ENCODE results near the gene TBX22. TPM values are rescaled to one million over a fixed set of nuclear protein-coding genes. Genes with fewer than 3 reads are reported as not detected.
"Not testable (repeated sequence)": the region's sequence is repeated elsewhere in the genome, so short reads cannot be mapped to it uniquely, and the experiment has no call there.

TBX22 gene
- total and polyA plus RNA-seq, 2 of the 8 experiments (the other 6 are each of a cell fraction or from before 2014, with no cell fraction given): 0.63 to 0.68 TPM

GRCh38 chrX:80075625-80076024, 61.1 kb downstream of the TBX22 start:
- H2AFZ ChIP-seq (ENCODE audit: low read length); H3K27ac ChIP-seq (ENCODE audit: low read depth, low read length); H2BK5ac ChIP-seq (ENCODE audit: low read depth, low read length); H2BK15ac ChIP-seq (ENCODE audit: low read length); H2BK12ac ChIP-seq (ENCODE audit: low read depth, low read length); DNase-seq (ENCODE audit: low read depth in 1 of 2, low spot score in 2 of 2); H3K79me2 ChIP-seq (ENCODE audit: control insufficient read depth in 1 of 2, insufficient read depth in 2 of 2, low read length in 2 of 2); H3K23ac ChIP-seq (ENCODE audit: insufficient read length); H3K18ac ChIP-seq (ENCODE audit: extremely low read depth, low read length); H3K27me3 ChIP-seq (replicated peaks in 1 of 4; ENCODE audit: control insufficient read depth in 3 of 4, extremely low read depth in 1 of 4, insufficient read depth in 3 of 4, low read length in 3 of 4); H2BK20ac ChIP-seq (ENCODE audit: low read length); H2AK5ac ChIP-seq (ENCODE audit: low read depth, low read length); H3K9ac ChIP-seq (replicated peaks in 1 of 4; ENCODE audit: extremely low read depth in 1 of 4, low read depth in 3 of 4, low read length in 3 of 4); H3K36me3 ChIP-seq (ENCODE audit: control insufficient read depth in 2 of 4, insufficient read depth in 4 of 4, low read length in 3 of 4); H2BK120ac ChIP-seq (replicated peaks; ENCODE audit: low read depth, low read length); H3K4ac ChIP-seq (replicated peaks; ENCODE audit: insufficient read length, low read depth, low read length); POLR2A ChIA-PET (ENCODE audit: partially characterized antibody); CTCF ChIA-PET (ENCODE audit: partially characterized antibody); H3K56ac ChIP-seq (replicated peaks; ENCODE audit: insufficient read length, low read depth, low read length); H3K4me3 ChIP-seq (ENCODE audit: extremely low read depth in 1 of 4, insufficient read depth in 2 of 4, low read depth in 3 of 4, low read length in 4 of 4); H3K79me1 ChIP-seq (ENCODE audit: low read depth, low read length); H4K8ac ChIP-seq (ENCODE audit: extremely low read depth, insufficient read depth, low read length); H4K20me1 ChIP-seq (replicated peaks in 1 of 2; ENCODE audit: control insufficient read depth in 1 of 2, insufficient read depth in 2 of 2, low read length in 2 of 2); H3K14ac ChIP-seq (ENCODE audit: insufficient read length); H3K4me1 ChIP-seq (replicated peaks in 1 of 4; ENCODE audit: control insufficient read depth in 3 of 4, insufficient read depth in 4 of 4, low read length in 3 of 4); FAIRE-seq; H4K5ac ChIP-seq (ENCODE audit: insufficient read length, low read depth, low read length); H3K23me2 ChIP-seq (ENCODE audit: low read depth, low read length); H3K4me2 ChIP-seq (ENCODE audit: insufficient read depth in 1 of 2, low read depth in 2 of 2, low read length in 2 of 2); H3K9me3 ChIP-seq (ENCODE audit: insufficient read depth in 2 of 2, low read depth in 1 of 2, low read length in 1 of 2); H4K91ac ChIP-seq (replicated peaks; ENCODE audit: insufficient read length, low read length): not testable (repeated sequence)
- no CpG with 5 or more reads among the region's 1 CpG for WGBS, 2 experiments (ENCODE audit: extremely low coverage in 1 of 2, insufficient coverage in 1 of 2, insufficient read length in 1 of 2, insufficient replicate concordance in 2 of 2, low coverage in 1 of 2, low lambda C conversion rate in 2 of 2, missing lambda C conversion rate in 1 of 2)

All from H1 (cell line).